ENCODE measurements around the gene PPP4R4.

The PPP4R4 gene, protein sequence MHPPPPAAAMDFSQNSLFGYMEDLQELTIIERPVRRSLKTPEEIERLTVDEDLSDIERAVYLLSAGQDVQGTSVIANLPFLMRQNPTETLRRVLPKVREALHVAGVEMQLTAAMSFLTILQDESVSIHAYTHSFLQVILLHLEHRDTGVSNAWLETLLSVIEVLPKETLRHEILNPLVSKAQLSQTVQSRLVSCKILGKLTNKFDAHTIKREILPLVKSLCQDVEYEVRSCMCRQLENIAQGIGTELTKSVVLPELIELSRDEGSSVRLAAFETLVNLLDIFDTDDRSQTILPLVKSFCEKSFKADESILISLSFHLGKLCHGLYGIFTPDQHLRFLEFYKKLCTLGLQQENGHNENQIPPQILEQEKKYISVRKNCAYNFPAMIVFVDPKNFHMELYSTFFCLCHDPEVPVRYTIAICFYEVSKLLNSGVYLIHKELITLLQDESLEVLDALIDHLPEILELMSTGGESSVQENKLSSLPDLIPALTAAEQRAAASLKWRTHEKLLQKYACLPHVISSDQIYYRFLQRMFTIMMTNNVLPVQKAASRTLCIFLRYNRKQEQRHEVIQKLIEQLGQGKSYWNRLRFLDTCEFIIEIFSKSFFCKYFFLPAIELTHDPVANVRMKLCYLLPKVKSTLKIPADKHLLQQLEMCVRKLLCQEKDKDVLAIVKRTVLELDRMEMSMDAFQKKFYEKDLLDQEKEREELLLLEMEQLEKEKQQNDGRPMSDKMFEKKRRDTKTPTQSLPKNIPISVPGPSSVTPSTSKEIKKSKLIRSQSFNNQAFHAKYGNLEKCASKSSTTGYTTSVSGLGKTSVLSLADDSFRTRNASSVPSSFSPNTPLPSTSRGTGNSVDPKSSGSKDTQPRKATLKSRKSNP

DNA sequence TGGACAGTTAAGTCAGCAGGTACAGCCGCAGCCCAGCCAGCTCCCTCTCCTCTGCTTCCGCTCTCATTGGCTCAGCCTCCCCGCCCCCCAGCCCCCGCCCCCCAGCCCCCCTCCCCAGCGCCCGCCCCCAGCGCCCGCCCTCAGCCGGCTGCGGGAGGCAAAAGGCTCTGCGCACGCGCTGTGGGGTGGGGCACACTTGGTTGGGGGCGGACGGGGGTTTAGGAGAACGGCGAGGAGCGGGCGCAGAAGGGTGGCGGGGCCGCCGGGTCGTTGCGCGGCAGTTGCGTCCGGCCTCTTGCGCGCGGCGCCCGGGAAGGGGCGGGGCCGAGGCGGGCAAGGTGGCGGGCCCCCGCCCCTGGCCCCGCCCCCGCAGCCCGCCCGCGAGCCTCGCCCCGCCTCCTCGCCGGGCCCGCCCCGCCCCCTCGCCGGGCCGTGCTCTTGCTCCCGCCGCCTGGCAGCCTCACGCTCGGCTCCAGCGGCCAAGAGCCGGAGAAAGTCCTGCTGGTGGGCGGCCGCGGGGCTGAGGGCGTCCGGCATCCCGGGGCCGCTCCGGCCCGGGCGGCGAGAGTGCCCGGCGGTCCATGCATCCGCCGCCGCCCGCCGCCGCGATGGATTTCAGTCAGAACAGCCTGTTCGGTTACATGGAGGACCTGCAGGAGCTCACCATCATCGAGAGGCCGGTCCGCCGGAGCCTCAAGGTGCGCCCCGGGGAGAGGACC lies at the start of gene PPP4R4:
PPP4R4 (plus strand) TSS at position 438 of the 719 bp plus-strand sequence; CDS start at position 582, 144 bp downstream.
- DNase-seq = peak; percentile 90

DNA sequence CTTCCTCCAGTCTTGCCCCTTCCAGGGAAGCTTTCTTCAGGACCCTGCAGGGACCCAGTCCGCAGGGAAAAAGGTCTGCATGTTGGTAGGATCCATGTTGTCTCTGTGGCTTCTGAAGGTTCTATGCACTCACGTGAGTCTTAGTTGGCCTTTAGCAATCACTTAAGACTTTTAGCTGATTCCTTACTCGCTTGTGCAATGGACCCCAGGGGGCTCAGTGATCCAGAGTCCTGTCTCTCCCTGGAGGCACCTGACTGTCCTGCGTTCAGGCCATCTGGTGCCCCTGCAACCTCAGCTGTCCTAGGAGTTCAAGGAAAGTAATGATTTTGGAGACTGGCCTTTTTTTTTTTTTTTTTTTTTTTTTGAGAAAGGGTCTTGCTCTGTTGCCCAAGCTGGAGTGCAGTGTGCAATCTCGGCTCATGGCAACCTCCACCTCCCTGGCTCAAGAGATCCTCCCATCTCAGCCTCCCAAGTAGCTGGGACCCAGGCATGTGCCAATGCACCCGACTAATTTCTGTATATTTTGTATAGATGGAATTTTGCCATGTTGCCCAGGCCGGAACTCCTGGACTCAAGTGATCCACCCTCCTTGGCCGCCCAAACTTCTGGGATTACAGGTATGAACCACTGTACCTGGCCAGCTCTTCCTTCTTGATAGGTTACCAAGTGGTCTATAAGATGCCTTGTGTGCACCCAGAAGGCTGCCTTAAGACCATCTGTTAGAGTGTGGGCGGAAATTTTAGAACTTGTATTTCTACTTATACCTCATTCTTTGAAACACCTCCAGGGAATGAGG lies 49.3 kb upstream of the PPP4R4 start:
- DNase-seq = no peak

DNA sequence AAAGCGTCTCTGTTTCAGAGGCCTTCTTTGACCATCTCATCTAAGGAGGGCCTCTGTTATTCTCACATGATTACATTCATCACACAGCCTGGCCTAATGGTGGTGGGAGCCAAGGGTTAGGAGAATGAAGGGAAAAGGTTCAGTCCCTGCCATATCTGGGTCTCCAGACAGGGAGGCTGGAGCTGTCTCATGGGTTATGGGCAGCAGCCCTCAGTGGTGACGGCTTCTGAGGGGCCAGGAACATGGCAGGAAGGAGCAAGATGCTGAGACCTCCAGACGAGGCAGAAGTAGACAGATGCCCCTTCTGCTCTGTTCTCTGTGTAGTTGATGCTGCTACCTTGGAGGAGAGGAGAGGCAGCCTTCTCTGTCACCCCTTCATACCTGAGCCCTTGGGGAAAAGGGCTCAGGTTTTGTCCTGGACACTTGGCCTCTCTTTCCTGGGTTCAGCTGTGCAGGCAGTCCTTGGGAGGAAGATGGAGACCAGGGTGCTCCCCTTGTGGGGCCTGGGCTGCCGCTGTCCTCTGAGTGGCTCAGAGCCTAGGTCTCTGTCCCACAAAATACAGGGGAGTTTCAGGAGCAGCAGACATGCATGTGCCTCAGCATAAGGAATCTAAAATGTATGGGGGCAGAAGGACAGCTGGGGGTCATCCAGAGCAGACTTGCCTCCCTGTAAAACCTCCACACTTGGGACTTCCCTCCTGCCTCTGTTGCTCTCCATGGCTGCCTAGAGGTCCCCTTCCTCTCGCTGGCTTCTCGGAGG lies 48.3 kb upstream of the PPP4R4 start:
- no peak for DNase-seq

DNA sequence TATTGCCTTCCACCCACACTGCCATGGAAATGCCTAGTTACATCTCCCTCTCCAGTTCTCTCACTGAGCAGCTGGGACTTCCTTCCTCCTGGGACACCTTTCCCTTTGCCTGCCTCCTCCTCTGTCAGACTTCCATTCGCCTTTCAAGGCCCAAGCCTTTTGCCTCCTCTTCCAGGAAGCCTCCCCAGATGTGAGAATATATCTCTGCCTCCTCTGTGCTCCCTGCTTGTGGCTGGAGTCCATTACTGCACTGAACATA lies 47.8 kb upstream of the PPP4R4 start:
- DNase-seq = no peak

DNA sequence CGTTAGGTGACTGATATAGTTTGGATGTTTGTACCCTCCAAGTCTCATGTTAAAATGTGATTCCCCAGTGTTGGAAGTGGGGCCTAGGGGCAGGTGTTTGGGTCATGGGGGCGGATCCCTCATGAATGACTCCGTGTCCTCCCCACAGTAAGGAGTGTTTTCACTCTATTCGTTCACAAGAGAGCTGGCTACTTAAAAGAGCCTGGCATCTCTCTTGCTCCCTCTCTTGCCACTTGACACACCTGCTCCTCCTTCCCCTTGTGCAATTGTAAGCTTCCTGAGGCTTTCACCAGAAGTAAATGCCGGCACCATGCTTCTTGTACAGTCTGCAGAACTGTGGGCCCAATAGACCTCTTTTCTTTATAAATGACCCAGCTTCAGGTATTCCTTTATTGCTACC lies 47.3 kb upstream of the PPP4R4 start:
- DNase-seq = no peak

DNA sequence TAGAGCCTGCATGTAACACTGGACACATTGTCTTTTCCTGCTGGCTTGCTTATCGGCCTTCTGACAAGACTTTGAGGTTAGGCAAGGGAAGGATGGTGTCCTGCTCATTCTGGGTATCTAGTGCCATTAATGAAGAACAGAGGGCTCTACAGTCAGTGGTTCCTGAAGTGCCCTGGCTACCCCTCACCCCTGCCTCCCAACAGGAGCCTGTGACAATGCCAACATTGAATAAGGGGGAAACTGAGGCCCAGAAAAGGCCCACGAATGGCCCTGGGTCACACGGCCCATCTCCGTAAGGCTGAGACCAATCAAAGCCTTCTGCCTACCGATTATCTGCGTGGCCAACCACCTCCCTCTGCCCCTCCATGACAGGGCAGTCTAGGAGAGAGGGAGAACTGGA lies 46.8 kb upstream of the PPP4R4 start:
- DNase-seq = no peak

DNA sequence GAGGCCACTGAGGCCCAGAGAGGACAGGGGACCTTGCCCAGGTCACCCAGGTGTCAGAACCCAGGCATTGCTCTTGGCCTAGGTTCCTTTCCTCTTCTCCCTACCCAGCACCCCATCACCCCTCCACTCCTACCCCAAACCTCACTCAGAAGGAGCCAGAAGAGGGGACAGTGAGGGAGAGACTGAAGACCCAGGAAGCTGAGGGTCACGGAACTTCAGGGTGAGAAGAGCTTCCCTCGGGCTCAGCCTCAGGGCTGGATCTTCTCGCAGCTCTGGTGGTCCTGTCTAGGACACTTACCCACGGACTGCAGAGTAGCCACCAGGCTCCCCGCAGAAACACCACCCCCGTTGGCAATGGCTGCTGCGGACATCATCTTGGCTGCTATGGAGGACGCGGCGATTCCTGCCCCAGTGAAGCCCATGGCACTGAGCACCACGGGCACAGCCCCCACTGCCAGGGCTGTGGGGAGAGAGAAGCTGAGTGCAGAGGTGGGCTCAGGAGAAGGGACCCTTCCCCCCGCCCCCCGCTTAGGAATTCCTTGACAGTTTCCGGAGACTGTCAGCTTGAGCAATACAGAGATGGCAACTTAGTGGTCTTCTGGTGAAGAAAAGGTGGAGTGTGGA lies 45.8 kb upstream of the PPP4R4 start:
- no peak for DNase-seq

DNA sequence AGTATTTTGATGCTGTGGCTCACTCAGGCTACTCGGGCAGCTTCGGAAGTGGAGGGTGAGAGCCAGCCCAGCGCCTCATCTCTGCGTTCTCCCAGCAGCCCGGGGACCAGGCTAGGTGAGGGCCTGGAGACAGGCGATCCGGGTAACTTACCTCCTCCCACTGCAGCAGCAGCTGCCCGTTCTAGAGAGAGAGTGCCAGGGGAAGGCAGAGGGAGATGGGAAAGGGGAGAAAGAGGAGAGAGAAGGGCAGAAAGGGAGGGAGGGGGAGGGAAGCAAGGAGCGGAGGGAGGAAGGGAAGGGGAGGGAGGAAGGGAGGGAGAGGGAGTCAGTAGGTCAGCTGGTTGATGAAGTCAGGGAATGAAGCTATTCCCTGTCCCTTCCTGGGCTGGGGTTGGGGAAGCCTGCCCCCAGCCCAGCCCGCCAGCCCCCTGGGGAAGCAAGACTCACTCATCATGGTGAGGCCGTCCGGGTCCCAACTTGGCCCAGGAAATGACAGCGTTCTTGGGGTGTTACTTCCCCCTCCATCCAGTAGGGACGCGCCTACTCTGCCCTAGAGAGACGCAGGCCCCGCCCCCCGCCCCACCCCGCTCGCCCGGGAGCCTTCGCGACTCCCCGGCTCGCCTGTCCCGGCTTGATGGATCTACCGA lies 44.9 kb upstream of the PPP4R4 start, which contains the start of gene IFI27L2:
IFI27L2 (minus strand) TSS at position 494 of the 647 bp plus-strand sequence; CDS start at position 454, 40 bp downstream.
- peak; percentile 63 for DNase-seq

DNA sequence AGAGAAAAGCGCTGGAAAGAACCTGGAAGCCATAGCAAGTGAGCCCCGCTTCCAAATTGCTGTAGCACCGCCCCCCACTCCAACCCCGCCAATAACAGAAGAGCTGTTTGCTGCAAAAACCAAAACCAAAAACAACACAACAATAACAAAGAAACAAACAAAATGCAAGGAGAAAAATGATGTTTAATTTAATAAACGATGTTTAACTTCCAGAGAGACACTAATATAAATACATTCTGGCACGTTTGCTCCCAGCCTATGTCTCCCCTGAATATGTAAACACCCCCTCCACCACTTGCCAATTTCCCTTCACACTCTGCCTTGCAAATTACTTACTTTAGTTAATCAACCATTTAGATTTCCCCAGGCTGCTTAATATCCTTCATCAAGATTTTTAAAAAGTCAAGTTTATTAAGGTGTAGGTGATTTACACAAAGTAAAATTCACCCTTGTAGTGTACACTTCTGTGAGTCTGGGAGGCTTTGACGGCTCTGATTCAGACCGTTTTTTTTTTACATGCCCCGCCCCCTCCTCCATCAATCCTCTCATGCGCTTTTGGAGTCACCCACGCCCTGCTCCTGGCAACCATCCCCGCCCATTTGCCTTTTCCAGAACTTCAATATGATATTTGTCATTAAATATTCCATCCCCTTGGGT lies 44.2 kb upstream of the PPP4R4 start:
- DNase-seq = no peak

DNA sequence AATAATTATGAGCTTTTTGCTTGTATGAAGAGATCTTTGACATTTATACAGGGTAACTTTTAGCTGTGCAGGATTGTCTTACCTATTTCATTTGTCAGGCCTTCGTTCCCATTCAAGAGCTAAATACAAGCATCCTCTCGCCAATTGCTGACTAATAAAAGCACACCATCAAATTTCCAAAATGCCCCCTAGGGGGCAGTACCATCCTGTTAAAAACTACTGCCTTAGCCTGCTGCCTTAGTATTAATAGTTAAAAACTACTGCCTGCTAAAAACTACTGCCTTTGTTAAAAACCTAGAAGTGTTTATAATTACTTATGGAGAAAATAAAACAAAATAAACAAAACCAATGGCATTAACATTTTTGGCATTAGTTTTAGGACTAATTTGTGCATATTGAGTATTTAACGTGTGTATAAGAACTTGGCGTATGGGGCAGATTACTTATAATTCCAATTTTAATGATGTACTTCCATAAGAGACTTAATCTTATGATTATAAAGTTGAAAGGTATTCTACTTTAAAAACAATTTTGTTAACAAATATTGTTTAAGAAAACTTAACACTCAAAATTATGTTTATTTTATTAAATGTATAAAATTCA lies 41.7 kb upstream of the PPP4R4 start:
- DNase-seq = peak; percentile 53

DNA sequence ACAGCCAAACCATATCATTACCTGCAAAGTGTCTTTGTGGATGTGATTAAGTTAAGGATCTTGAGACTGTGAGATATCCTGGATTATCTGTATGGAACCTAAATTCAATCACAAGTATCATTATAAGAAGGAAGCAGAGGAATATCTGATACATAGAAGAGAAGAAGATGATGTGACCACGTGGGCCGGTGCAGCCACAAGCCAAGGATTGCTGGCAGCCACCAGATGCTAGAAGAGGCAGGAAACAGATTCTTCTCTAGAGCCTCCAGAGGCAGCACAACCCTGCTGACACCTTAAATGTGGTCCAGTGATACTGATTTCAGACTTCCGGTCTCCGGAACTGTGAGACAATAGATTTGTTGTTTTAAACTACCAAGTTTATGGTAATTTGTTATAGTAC lies 38.6 kb upstream of the PPP4R4 start:
- DNase-seq = no peak

DNA sequence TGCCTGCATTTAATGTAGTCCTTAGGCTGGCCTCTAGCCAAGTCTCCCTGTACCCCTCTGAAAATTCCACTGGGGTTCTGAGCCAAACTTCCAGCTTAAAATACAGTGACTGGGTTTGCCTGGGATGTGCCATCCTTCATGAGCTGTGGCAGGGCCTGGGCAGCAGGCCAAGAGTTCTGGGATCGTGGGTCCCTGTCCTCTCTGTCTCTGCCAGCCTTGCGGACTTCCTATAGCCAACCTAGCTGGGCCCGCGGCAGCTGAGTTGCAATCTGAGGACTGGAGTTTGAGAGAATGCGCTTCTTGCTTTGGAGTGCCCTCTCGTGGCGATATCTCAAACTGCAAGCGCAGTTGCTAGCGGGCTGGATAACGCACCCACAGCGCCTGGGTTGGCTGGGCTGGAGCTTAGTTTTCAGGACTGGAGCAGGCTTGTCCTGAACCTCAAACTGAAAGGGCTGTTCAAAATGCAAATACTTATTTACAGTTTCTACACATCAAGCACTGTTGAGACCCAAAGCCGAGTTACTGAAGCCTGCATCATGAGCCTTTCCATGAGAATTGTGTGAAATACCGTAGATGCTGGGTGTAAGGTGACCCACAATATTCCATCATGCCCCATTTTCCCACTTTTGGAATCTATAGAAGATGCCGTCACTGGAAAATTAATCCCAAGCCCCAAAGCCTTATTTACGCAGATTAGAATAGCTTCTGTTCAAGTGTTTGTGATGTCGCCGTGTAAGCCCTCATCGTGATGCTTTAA lies 37.4 kb upstream of the PPP4R4 start:
- DNase-seq = peak; percentile 75

DNA sequence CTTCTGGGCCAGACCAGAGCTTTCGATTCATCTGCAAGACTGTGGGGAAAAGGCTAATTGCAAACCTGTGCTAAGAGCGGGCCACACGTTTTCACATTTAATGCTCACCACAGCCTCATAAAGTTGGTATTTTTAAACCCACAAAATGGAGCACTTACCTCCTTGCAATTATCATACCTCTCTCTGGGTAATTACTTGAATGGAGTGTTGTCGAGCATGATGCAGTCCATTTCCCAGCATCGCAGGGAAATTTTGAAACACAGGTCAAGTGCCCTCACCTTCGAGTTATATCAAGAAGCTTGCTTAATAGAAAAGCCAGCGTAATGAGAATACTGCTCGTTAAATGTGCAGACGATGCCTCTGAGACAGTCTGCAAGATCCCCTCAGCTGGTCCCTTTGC lies 35.9 kb upstream of the PPP4R4 start:
- no peak for DNase-seq

DNA sequence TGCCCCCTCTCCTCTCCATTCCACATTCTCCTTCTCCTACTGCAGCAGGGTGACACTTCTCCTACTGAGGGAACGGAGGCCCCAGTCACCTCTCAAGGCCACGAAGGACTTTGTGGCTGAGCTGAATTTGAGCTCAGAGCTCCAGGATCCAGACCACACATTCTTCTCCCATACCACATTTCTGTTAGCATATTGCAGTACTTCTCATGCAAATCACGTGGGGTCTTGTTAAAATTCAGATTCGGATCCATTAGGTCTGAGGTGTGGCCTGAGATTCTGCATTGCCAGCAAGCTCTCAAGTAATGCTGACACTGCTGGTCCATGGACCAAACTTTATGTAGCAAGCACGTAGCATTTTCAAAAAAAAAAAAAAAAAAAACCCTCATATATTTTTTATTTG lies 35.1 kb upstream of the PPP4R4 start:
- no peak for DNase-seq

DNA sequence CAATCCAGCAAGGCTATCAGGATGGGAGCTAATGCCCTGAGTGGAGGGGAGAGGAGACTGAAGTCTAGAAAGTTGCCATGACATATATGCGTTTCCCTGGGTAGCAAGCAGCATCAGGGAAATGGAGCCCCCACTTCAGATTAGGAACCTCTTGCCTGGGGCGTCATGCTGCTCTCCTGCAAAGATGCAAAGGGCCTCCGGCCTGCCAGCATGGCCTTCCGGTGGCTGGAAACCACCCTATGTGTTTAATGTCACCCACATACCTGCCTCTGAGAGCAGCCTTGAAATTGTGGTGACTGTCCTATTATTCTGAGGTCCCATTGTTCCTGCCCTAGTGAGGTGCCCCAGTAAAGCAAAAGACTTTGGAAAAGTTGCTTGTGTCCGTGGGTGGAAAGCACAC lies 34.7 kb upstream of the PPP4R4 start:
- DNase-seq = no peak

DNA sequence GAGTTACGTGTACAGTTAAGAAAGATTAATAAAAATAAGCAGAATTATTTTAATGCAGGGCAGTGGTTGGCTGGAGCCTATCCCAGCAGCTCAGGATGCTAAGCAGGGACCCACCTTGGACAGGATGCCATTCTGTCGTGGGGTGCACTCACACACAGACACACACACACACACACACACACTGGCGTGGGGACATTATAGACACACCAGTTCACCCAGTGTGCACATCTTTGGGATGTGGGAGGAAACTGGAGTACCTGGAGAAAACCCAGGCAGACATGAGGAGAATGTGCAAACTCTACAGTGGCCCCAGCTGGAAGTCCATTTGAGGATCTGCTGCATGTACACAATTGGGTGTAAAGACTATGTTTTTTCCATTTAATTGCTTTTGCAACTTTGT lies 31.9 kb upstream of the PPP4R4 start:
- no peak for DNase-seq

DNA sequence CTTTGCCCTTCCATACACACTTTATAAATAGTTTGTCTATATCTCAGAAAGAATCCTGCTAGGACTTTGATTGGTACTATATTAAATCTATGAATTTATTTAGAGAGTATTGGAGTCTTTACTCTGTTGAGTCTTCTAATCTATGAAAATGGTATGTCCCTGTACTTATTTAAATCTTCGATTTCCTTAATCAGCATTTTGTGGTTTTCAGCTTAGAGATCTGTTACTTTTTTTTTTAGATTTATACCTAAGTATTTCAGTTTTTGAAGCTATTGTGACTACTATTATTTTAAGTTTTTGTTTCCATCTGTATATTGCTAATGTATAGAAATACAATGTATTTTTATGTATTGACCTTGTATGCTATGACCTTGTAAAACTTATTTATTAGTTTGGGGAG lies 31.3 kb upstream of the PPP4R4 start:
- DNase-seq = no peak

DNA sequence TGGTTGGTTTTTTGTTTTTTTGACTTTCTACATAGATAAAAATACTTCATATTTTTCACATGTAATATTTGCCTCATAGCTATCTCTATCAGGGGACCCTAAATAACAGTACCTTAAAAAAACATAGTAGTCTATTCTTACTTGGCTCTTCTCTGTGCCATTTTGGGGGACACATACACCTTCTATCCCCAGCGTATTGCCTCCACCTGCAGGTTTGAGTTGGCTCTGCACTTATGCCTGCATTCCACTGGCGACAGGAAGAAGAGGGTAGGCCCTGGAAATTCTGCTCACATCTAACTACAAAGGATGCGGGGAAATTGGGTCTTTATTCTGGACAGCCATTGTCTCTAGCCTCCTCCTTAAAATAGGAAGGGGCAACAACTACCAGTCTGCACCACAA lies 30.9 kb upstream of the PPP4R4 start:
- no peak for DNase-seq

DNA sequence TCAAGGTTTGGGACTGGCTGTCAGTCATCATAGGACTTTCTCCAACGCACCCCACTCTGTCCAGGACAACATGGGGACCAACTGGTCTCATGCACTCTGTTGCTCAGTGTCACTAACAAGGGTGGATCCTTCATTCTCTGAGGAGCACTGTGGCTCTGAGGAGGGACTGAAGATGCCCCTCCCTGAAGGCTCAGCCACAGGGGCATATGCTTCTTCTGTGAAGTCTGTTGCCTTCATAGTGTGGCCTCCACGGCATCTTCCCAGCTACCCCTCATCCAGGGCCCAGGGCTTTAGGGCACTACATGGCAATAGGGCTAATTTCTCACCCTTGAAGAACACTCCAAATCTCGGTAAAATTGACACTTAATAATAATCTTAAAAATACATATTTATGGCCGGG lies 30.4 kb upstream of the PPP4R4 start:
- DNase-seq = no peak

All from CD4-positive, alpha-beta T cell treated with Interferon gamma for 1 hour (primary cell).